Measurements from ENCODE around the gene FADS3. TPM values are rescaled to one million over a fixed set of nuclear protein-coding genes. Genes with fewer than 3 reads are reported as not detected.

The FADS3 gene
- total and polyA plus RNA-seq, 9 of the 15 experiments (the other 6 are each of a cell fraction or from before 2014, with no cell fraction given), result 0.97 to 148 (median 92.7) TPM

- TF ChIP-seq RERE (CRISPR knock-in tag; IDR thresholded peaks at IDR 0.05; ENCODE audit: borderline replicate concordance) (no peak), GABPB2 (CRISPR knock-in tag; conservative IDR thresholded peaks at IDR 0.05) (no peak), SIN3B (IDR thresholded peaks at IDR 0.05; ENCODE audit: low read depth) (no peak), MBD1 (CRISPR knock-in tag; IDR thresholded peaks at IDR 0.05) (0 out of 2 replicates have a peak, but pooled peaks have one; percentile 51), KDM1A (IDR thresholded peaks at IDR 0.05) (0 out of 4 replicates have a peak, but pooled peaks of 1 of the 2 experiments have one; percentile 19), RHOXF2B (CRISPR knock-in tag; conservative IDR thresholded peaks at IDR 0.05) (no peak), SPI1 (IDR thresholded peaks at IDR 0.05; ENCODE audit: borderline replicate concordance, low read depth, low read length) (no peak), ARHGAP35 (IDR thresholded peaks at IDR 0.05; ENCODE audit: partially characterized antibody) (no peak), ILK (tag; IDR thresholded peaks at IDR 0.05; ENCODE audit: borderline replicate concordance, low read depth) (no peak), SMARCC2 (IDR thresholded peaks at IDR 0.05; ENCODE audit: low read depth) (no peak), NFIX (CRISPR knock-in tag; IDR thresholded peaks at IDR 0.05; ENCODE audit: low read depth) (no peak), FOXK1 (CRISPR knock-in tag; IDR thresholded peaks at IDR 0.05; ENCODE audit: borderline replicate concordance) (no peak), ARID1B (IDR thresholded peaks at IDR 0.05) (0 out of 2 replicates have a peak, but pooled peaks have one; percentile 11), HOMEZ (CRISPR knock-in tag; IDR thresholded peaks at IDR 0.05) (no peak), CREB3 (tag; conservative IDR thresholded peaks at IDR 0.05; ENCODE audit: low read depth) (no peak), ZNF583 (CRISPR knock-in tag; IDR thresholded peaks at IDR 0.05) (no peak), MCM7 (IDR thresholded peaks at IDR 0.05) (no peak)
Measured at GRCh38 chr11:61860054-61860903, 31.1 kb downstream of the FADS3 start (continued).

Data from K562 (cell line).